GM12878 (cell line): ENCODE data around the gene GMDS. TPM values are rescaled to one million over a fixed set of nuclear protein-coding genes. Genes with fewer than 3 reads are reported as not detected.

Experiments
- ATAC-seq: fragments of 200-7000 bp; cut with Tn5 transposase; 3 replicates; pipeline ENCODE4 v1.9.1; 2020; ENCODE audit warnings: mild to moderate bottlenecking, moderate library complexity
- BruUV-seq: library from RNA; stranded (reverse); fragments of 400-500 nt; replicated peaks from 2 replicates; lab custom pipeline; 2021; lab: Mats Ljungman, UMichigan
- CTCF ChIA-PET: fragments of 300-600 bp; sonication (Branson Sonifier 250); formaldehyde crosslinking; extraction: SDS; loops from one replicate; lab custom pipeline; 2021; ENCODE audit warnings: inconsistent platforms; lab: Yijun Ruan, JAX
- POLR2A ChIA-PET: fragments of 350-600 bp; formaldehyde crosslinking; extraction: SDS; loops from one replicate; lab custom pipeline; 2021; ENCODE audit warnings: inconsistent platforms; lab: Charles Lee
- RAD21 ChIA-PET: fragments of 300-600 bp; sonication (Branson Sonifier 250); formaldehyde crosslinking; loops from one replicate; lab custom pipeline; 2023; ENCODE audit warnings: antibody characterized with exemption; ENCODE audit not compliant: unreplicated experiment; lab: Charles Lee
- SMC1A ChIA-PET: fragments of 300-600 bp; sonication (Branson Sonifier 250); formaldehyde crosslinking; loops from one replicate; lab custom pipeline; 2023; ENCODE audit not compliant: unreplicated experiment, uncharacterized antibody; lab: Charles Lee
- DNase-seq: peaks from one replicate; pipeline ENCODE4 v3.0.0-alpha.2; 2011; ENCODE audit warnings: low read depth, low spot score
- FAIRE-seq: peaks from 3 replicates; lab custom pipeline; 2011; peaks lifted over from hg19 to GRCh38; lab: Jason Lieb, UNC
- H2AFZ ChIP-seq: 2 replicates; pipeline ENCODE4 v1.6.0; 2011; ENCODE audit warnings: low read depth, low read length, control low read depth; ENCODE audit not compliant: control insufficient read depth
- H3K27ac ChIP-seq: 2 replicates; pipeline ENCODE4 v1.5.1; 2011; ENCODE audit warnings: control low read depth; ENCODE audit not compliant: control insufficient read depth, insufficient read depth
- H3K27me3 ChIP-seq, 2 experiments: replicated peaks in 1 of 2; 2 replicates each; pipeline versions ENCODE4 v1.6.0 to v1.6.1; 2011; ENCODE audit warnings: low read length in 1 of 2; ENCODE audit not compliant: control insufficient read depth in 2 of 2, insufficient read depth in 2 of 2
- H3K36me3 ChIP-seq, 2 experiments: 2 replicates each; pipeline ENCODE4 v1.5.1; 2011; ENCODE audit warnings: low read length in 1 of 2; ENCODE audit not compliant: control insufficient read depth in 2 of 2, insufficient read depth in 2 of 2
- H3K4me1 ChIP-seq: 2 replicates; pipeline ENCODE4 v1.6.1; 2011; ENCODE audit warnings: mild to moderate bottlenecking, low read length, moderate library complexity, mixed read lengths; ENCODE audit not compliant: control insufficient read depth, insufficient read depth
- H3K4me2 ChIP-seq: 2 replicates; pipeline ENCODE4 v1.6.0; 2011; ENCODE audit warnings: control low read depth; ENCODE audit not compliant: control insufficient read depth, insufficient read depth
- H3K4me3 ChIP-seq: fragments of 200-600 bp; sonication (generic); 2 replicates; pipeline ENCODE4 v1.5.1; 2016
- H3K79me2 ChIP-seq: 2 replicates; pipeline ENCODE4 v1.6.0; 2011; ENCODE audit warnings: low read length; ENCODE audit not compliant: control insufficient read depth, insufficient read depth
- H3K9ac ChIP-seq: 2 replicates; pipeline ENCODE4 v1.8.0; 2011; ENCODE audit warnings: low read length, control low read depth, mixed read lengths; ENCODE audit not compliant: control insufficient read depth, insufficient read depth
- H3K9me3 ChIP-seq: replicated peaks from 3 replicates; pipeline ENCODE4 v1.5.1; 2011; ENCODE audit warnings: mild to moderate bottlenecking, low read length; ENCODE audit not compliant: control insufficient read depth, insufficient read depth
- H4K20me1 ChIP-seq: 2 replicates; pipeline ENCODE4 v1.6.0; 2011; ENCODE audit not compliant: control insufficient read depth, insufficient read depth
- BCLAF1 ChIP-seq: fragments of 450-650 bp; IDR thresholded peaks from 2 replicates; pipeline ENCODE4 v1.6.1; 2017; ENCODE audit warnings: antibody characterized with exemption, mild to moderate bottlenecking, moderate library complexity
- ETV6 ChIP-seq, 2 experiments: fragments of 450-650 bp in 1 of 2; IDR thresholded peaks in 1 of 2; conservative IDR thresholded peaks in 1 of 2; 2 replicates each; pipeline ENCODE4 v1.6.1; 2014; ENCODE audit warnings: antibody characterized with exemption in 1 of 2, borderline replicate concordance in 1 of 2, low read depth in 1 of 2, mild to moderate bottlenecking in 1 of 2, moderate library complexity in 1 of 2
- IKZF2 ChIP-seq, 2 experiments: fragments of 450-650 bp; IDR thresholded peaks; 2 replicates each; pipeline ENCODE4 v1.6.1; 2017; ENCODE audit warnings: mild to moderate bottlenecking in 2 of 2, moderate library complexity in 2 of 2
- MEF2A ChIP-seq: IDR thresholded peaks from 2 replicates; pipeline ENCODE4 v1.6.1; 2011; ENCODE audit warnings: low read depth, mild to moderate bottlenecking, low read length, moderate library complexity; ENCODE audit not compliant: insufficient read depth
- PAX5 ChIP-seq: IDR thresholded peaks from 2 replicates; pipeline ENCODE4 v1.6.1; 2011; ENCODE audit warnings: low read depth, low read length, borderline replicate concordance
- RFX5 ChIP-seq: IDR thresholded peaks from 2 replicates; pipeline ENCODE4 v1.6.1; 2011; ENCODE audit warnings: low read depth, low read length, improper control_type of control experiment
- SPI1 ChIP-seq: IDR thresholded peaks from 2 replicates; pipeline ENCODE4 v1.6.1; 2011; ENCODE audit warnings: low read depth, mild to moderate bottlenecking, low read length, moderate library complexity, borderline replicate concordance; ENCODE audit not compliant: insufficient read depth
- SREBF2 ChIP-seq: IDR thresholded peaks from 2 replicates; pipeline ENCODE4 v1.6.1; 2012; ENCODE audit warnings: mild to moderate bottlenecking, low read length
- SUZ12 ChIP-seq: fragments of 200-600 bp; sonication (generic); IDR thresholded peaks from one replicate; pipeline ENCODE4 v1.6.1; 2018; ENCODE audit warnings: antibody characterized with exemption, mild to moderate bottlenecking; ENCODE audit not compliant: unreplicated experiment
- TCF3 ChIP-seq: IDR thresholded peaks from 2 replicates; pipeline ENCODE4 v1.6.1; 2012; ENCODE audit warnings: low read depth, mild to moderate bottlenecking, low read length, borderline replicate concordance; ENCODE audit not compliant: insufficient read depth
- ZSCAN29 ChIP-seq: fragments of 450-650 bp; IDR thresholded peaks from 2 replicates; pipeline ENCODE4 v1.6.1; 2017; ENCODE audit warnings: mild to moderate bottlenecking, moderate library complexity
- WGBS: methylation state at CpG from one replicate; pipeline ENCODE4 v1.1.6; 2016; ENCODE audit warnings: low lambda C conversion rate; ENCODE audit not compliant: insufficient replicate concordance, insufficient coverage; ENCODE audit errors: missing lambda C conversion rate; 5-methylcytosine and 5-hydroxymethylcytosine counted together
- in situ Hi-C: fragments of 300-500 bp; cut with MboI; formaldehyde crosslinking; loops from 9 replicates; pipeline ENCODE4 v1.14.3; 2018; ENCODE audit warnings: mixed read lengths
- intact Hi-C: fragments of 100-400 bp; cut with micrococcal nuclease; formaldehyde crosslinking; loops from one replicate; pipeline ENCODE4 v1.14.2; 2022; ENCODE audit not compliant: unreplicated experiment
- polyA plus RNA-seq, 11 experiments: library from polyadenylated mRNA; depleted of rRNA in 4 of 11; unstranded in 6 of 11; stranded (reverse) in 5 of 11; fragments of >200 nt; fragmentation: Nextera tagmentation in 4 of 11; fragmentation: Illumina TruSeq in 1 of 11; extraction: Ambion mirVana in 4 of 11; extraction: Trizol in 1 of 11; gene quantifications; 1 replicate in 1 of 11; 2 replicates in 10 of 11; pipeline versions ENCODE4 v1.2.1 to v1.2.3, GENCODE V29; 2011 to 2016; ENCODE audit warnings: inconsistent platforms in 2 of 11, missing spikeins in 2 of 11, low read depth in 1 of 11
- total RNA-seq, 4 experiments: library from RNA; depleted of rRNA in 3 of 4; stranded (reverse); fragments of >200 nt in 3 of 4; fragmentation: Illumina TruSeq in 1 of 4; extraction: Trizol in 1 of 4; gene quantifications; 2 replicates each; pipeline versions ENCODE4 v1.2.1 to v1.2.3, GENCODE V29; 2013 to 2021
- TF ChIP-seq, protein P1 (sequence below): fragments of 450-650 bp; IDR thresholded peaks from 2 replicates; pipeline ENCODE4 v1.6.1; 2016; ENCODE audit warnings: mild to moderate bottlenecking, moderate library complexity, borderline replicate concordance
- TF ChIP-seq, protein P2 (sequence below): IDR thresholded peaks from 2 replicates; pipeline ENCODE4 v1.6.1; 2011; ENCODE audit warnings: low read depth, low read length, improper control_type of control experiment, borderline replicate concordance

The GMDS gene
- total and polyA plus RNA-seq, 10 of the 15 experiments (the other 5 are each of a cell fraction or from before 2014, with no cell fraction given): 0.61 to 53.8 (median 29.3) TPM

DNA sequence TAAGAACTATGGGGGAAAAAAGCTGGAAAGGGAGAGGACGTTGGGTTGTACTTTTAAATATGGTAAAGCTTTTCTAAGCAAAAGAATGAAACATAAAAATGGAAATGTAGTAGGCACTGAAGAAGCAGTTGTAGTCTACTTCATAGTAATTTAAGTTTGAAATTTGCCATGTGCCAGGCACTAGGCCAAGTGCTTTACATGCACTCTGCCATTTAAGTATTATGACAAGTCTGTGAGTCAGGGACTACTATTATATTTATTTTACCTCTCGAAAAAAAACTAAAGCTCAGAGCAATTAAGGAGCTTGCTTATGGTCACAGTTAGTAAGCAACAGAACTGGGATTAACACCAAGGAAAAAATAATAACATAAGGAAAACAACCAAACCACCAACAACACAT lies 257.8 kb downstream of the GMDS start:
- DNase-seq (no peak), ATAC-seq (no peak), FAIRE-seq (no peak)
- no peaks in the 10 kb centered on the region for H3K79me2 ChIP-seq
- no TSS peak for BruUV-seq
- intact Hi-C loops: no loop called here
- H3K9ac ChIP-seq: no peak overlapping the region
- ChIA-PET RAD21 (interaction anchor here (1.3 kb wide), 1 partner anchor 9 kb away, joined by 3 read pairs; no protein-coding TSS in a partner anchor), SMC1A (interaction anchor here (1.0 to 1.4 kb wide), 3 partner anchors 9 to 16 kb away, joined by 3 to 5 read pairs (median 3); no protein-coding TSS in a partner anchor), POLR2A (interaction anchor here (0.6 kb wide), 1 partner anchor 252 kb away, joined by 3 read pairs; no protein-coding TSS in a partner anchor), CTCF (interaction anchor here (1.0 kb wide), 2 partner anchors 9 to 16 kb away, joined by 3 read pairs; no protein-coding TSS in a partner anchor)
- H2AFZ ChIP-seq: no peak overlapping the region
- H4K20me1 ChIP-seq: no peaks in the 10 kb centered on the region
- no peak overlapping the region for H3K4me3 ChIP-seq
- H3K36me3 ChIP-seq: no peaks in the 10 kb centered on the region; a peak in 1 of 4 replicates
- 73% methylated on average over 2 of the region's 2 CpGs for WGBS
- H3K27ac ChIP-seq: no peak overlapping the region
- in situ Hi-C loops: no loop called here
- no peaks in the 10 kb centered on the region for H3K4me1 ChIP-seq
- H3K4me2 ChIP-seq: no peak overlapping the region
- no peaks in the 10 kb centered on the region for H3K9me3 ChIP-seq
- TF ChIP-seq TCF3 (no peak), ZSCAN29 (no peak), SPI1 (no peak), ETV6 (conservative IDR thresholded peaks at IDR 0.05 in 1 of 2, IDR thresholded peaks at IDR 0.05 in 1 of 2; ENCODE audit: borderline replicate concordance in 1 of 2, low read depth in 1 of 2) (no peak), SUZ12 (no peak), SREBF2 (no peak), RFX5 (no peak), IKZF2 (IDR thresholded peaks at IDR 0.05) (no peak), MEF2A (no peak), BCLAF1 (no peak), PAX5 (no peak)
- TF ChIP-seq, protein P1, sequence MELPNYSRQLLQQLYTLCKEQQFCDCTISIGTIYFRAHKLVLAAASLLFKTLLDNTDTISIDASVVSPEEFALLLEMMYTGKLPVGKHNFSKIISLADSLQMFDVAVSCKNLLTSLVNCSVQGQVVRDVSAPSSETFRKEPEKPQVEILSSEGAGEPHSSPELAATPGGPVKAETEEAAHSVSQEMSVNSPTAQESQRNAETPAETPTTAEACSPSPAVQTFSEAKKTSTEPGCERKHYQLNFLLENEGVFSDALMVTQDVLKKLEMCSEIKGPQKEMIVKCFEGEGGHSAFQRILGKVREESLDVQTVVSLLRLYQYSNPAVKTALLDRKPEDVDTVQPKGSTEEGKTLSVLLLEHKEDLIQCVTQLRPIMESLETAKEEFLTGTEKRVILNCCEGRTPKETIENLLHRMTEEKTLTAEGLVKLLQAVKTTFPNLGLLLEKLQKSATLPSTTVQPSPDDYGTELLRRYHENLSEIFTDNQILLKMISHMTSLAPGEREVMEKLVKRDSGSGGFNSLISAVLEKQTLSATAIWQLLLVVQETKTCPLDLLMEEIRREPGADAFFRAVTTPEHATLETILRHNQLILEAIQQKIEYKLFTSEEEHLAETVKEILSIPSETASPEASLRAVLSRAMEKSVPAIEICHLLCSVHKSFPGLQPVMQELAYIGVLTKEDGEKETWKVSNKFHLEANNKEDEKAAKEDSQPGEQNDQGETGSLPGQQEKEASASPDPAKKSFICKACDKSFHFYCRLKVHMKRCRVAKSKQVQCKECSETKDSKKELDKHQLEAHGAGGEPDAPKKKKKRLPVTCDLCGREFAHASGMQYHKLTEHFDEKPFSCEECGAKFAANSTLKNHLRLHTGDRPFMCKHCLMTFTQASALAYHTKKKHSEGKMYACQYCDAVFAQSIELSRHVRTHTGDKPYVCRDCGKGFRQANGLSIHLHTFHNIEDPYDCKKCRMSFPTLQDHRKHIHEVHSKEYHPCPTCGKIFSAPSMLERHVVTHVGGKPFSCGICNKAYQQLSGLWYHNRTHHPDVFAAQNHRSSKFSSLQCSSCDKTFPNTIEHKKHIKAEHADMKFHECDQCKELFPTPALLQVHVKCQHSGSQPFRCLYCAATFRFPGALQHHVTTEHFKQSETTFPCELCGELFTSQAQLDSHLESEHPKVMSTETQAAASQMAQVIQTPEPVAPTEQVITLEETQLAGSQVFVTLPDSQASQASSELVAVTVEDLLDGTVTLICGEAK: no peak
- TF ChIP-seq, protein P2, sequence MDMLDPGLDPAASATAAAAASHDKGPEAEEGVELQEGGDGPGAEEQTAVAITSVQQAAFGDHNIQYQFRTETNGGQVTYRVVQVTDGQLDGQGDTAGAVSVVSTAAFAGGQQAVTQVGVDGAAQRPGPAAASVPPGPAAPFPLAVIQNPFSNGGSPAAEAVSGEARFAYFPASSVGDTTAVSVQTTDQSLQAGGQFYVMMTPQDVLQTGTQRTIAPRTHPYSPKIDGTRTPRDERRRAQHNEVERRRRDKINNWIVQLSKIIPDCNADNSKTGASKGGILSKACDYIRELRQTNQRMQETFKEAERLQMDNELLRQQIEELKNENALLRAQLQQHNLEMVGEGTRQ: no peak
- no peaks in the 10 kb centered on the region for H3K27me3 ChIP-seq
